Endodermal cell (in vitro differentiated cells): ENCODE data around the gene RPL18A. TPM values are rescaled to one million over a fixed set of nuclear protein-coding genes. Genes with fewer than 3 reads are reported as not detected.
A peak's percentile ranks its signal among the peaks of the same experiment; 100 is the strongest.

Experiments used
- DNase-seq: peaks from one replicate; pipeline ENCODE4 v3.0.0-alpha.2; 2017
- H3K27ac ChIP-seq: 2 replicates; pipeline ENCODE4 v1.5.1; 2013; ENCODE audit warnings: mild to moderate bottlenecking, low read depth, low read length, moderate library complexity
- H3K27me3 ChIP-seq: 2 replicates; pipeline ENCODE4 v1.6.1; 2013; ENCODE audit warnings: mild to moderate bottlenecking, low read length, moderate library complexity; ENCODE audit not compliant: insufficient read depth, control insufficient read depth, poor library complexity, severe bottlenecking
- H3K36me3 ChIP-seq: 2 replicates; pipeline ENCODE4 v1.7.0; 2013; ENCODE audit warnings: mild to moderate bottlenecking, low read length, moderate library complexity; ENCODE audit not compliant: control insufficient read depth, insufficient read depth
- H3K4me1 ChIP-seq: one replicate; pipeline ENCODE4 v1.7.0; 2013; ENCODE audit warnings: low read length; ENCODE audit not compliant: control insufficient read depth, insufficient read depth
- H3K4me3 ChIP-seq: 2 replicates; pipeline ENCODE4 v1.5.1; 2013; ENCODE audit warnings: mild to moderate bottlenecking, low read length, moderate library complexity
- H3K9ac ChIP-seq: 2 replicates; pipeline ENCODE4 v1.6.1; 2013; ENCODE audit warnings: mild to moderate bottlenecking, low read length, moderate library complexity; ENCODE audit not compliant: poor library complexity, severe bottlenecking; ENCODE audit errors: extremely low read depth
- H3K9me3 ChIP-seq: 2 replicates; pipeline ENCODE4 v1.6.1; 2013; ENCODE audit warnings: mild to moderate bottlenecking, low read length, moderate library complexity; ENCODE audit not compliant: control insufficient read depth
- H3K27ac Mint-ChIP-seq: 2 replicates; pipeline ENCODE4 v1.8.0; 2020; ENCODE audit warnings: mixed read lengths
- H3K27me3 Mint-ChIP-seq: 2 replicates; pipeline ENCODE4 v1.8.0; 2021; ENCODE audit warnings: mild to moderate bottlenecking, mixed read lengths; ENCODE audit not compliant: insufficient read depth
- H3K36me3 Mint-ChIP-seq: 2 replicates; pipeline ENCODE4 v1.8.0; 2020; ENCODE audit warnings: low read depth, mixed read lengths
- H3K4me1 Mint-ChIP-seq: 2 replicates; pipeline ENCODE4 v1.8.0; 2020; ENCODE audit warnings: mixed read lengths
- H3K4me3 Mint-ChIP-seq: 2 replicates; pipeline ENCODE4 v1.8.0; 2020; ENCODE audit warnings: mild to moderate bottlenecking, moderate library complexity, mixed read lengths
- H3K9me3 Mint-ChIP-seq: 2 replicates; pipeline ENCODE4 v1.8.0; 2020; ENCODE audit warnings: mild to moderate bottlenecking, mixed read lengths
- WGBS, 2 experiments: methylation state at CpG; one replicate each; pipeline versions ENCODE4 v1.1.5 to v1.1.7; 2013; ENCODE audit warnings: missing lambda C conversion rate in 2 of 2, mixed read lengths in 1 of 2; ENCODE audit not compliant: insufficient coverage in 1 of 2, insufficient read length in 1 of 2; 5-methylcytosine and 5-hydroxymethylcytosine counted together
- total RNA-seq, 2 donors: library from RNA; stranded (reverse); fragmentation: NEBNext Ultra II Directional in 1 of 2; extraction: Animal tissue kit (Norgen Biotek cat#: 25700) in 1 of 2; gene quantifications; 2 replicates in 1 of 2; 3 replicates in 1 of 2; pipeline ENCODE4 v1.2.1, GENCODE V29; 2021
- TF ChIP-seq, protein P1 (sequence below): fragments of 200-600 bp; sonication (generic); conservative IDR thresholded peaks from 2 replicates; pipeline ENCODE4 v1.5.0; 2021; ENCODE audit warnings: antibody characterized with exemption, mild to moderate bottlenecking

The RPL18A gene
- total RNA-seq, 2 donors from 2014 or later = 1,886 to 2,166 TPM

DNA sequence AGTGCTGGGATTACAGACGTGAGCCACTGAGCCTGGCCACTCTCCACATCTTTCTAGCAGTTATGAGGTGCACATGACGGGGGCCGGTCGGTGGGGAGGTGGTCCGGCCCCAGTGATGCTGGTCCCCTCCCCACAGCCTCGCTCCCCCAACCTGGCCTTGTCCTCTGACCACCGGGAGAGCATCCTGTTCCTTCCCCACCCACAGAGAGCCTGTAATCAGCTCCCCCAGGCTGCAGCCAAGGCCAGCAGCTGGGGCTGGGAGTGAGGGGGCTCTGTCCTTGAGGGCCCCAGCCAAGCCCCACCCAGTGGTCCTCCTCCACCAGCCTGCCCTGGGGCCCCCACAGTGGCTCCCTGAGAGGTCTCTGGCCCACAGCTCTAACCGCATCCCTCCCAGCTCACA lies 35.4 kb upstream of the RPL18A start:
- Histone ChIP-seq H3K27ac (no peak overlapping the region), H3K4me1 (no peaks in the 10 kb centered on the region), H3K36me3 (no peaks in the 10 kb centered on the region), H3K9ac (no peak overlapping the region), H3K27me3 (no peaks in the 10 kb centered on the region), H3K4me3 (no peak overlapping the region), H3K9me3 (no peaks in the 10 kb centered on the region)
- TF ChIP-seq, protein P1, sequence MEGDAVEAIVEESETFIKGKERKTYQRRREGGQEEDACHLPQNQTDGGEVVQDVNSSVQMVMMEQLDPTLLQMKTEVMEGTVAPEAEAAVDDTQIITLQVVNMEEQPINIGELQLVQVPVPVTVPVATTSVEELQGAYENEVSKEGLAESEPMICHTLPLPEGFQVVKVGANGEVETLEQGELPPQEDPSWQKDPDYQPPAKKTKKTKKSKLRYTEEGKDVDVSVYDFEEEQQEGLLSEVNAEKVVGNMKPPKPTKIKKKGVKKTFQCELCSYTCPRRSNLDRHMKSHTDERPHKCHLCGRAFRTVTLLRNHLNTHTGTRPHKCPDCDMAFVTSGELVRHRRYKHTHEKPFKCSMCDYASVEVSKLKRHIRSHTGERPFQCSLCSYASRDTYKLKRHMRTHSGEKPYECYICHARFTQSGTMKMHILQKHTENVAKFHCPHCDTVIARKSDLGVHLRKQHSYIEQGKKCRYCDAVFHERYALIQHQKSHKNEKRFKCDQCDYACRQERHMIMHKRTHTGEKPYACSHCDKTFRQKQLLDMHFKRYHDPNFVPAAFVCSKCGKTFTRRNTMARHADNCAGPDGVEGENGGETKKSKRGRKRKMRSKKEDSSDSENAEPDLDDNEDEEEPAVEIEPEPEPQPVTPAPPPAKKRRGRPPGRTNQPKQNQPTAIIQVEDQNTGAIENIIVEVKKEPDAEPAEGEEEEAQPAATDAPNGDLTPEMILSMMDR = no peak
- Mint-ChIP-seq H3K4me1 (no peaks in the 10 kb centered on the region), H3K9me3 (no peaks in the 10 kb centered on the region), H3K36me3 (no peaks in the 10 kb centered on the region), H3K27ac (no peak overlapping the region), H3K4me3 (no peak overlapping the region), H3K27me3 (no peaks in the 10 kb centered on the region)
- no peak for DNase-seq
- WGBS, 2 experiments = 78 to 83% methylated on average over 4 to 8 of the region's 8 CpGs

DNA sequence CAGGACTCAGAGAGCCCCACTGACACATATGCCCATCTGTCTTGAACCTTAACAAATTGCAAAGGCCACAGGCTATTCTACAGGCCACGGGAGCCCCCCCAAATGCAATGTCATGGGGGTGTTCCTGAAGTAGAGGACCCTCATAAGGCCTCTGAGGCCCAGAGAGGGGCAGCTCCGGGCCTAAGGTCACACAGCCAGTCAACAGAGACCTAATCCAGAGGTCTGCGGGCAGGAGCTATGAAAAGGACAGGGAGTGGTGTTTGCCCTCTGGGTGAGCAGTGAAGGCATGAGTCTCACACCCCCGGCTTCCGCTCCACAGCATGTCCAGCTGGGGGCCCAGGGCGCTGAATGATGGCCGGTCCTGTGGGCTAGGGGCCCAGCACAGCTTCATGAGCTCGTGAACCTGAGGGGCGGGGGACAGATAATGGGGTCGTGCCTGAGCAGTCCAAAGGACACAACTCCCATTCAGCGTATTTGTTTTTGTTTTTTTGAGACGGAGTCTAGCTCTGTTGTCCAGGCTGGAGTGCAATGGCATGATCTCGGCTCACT lies 33.1 kb upstream of the RPL18A start:
- H3K27ac Mint-ChIP-seq = no peak overlapping the region
- Histone ChIP-seq H3K36me3 (no peaks in the 10 kb centered on the region), H3K27me3 (peaks cover 4% of the 10 kb centered on the region), H3K9me3 (no peaks in the 10 kb centered on the region), H3K4me1 (no peaks in the 10 kb centered on the region), H3K27ac (no peak overlapping the region), H3K9ac (no peak overlapping the region), H3K4me3 (no peak overlapping the region)
- no peak overlapping the region for H3K4me3 Mint-ChIP-seq
- H3K27me3 Mint-ChIP-seq = peaks cover 8% of the 10 kb centered on the region
- no peaks in the 10 kb centered on the region for H3K9me3 Mint-ChIP-seq
- peaks cover 3% of the 10 kb centered on the region for H3K4me1 Mint-ChIP-seq
- TF ChIP-seq, protein P1 = no peak
- DNase-seq = no peak
- 87 to 94% methylated on average over 13 of the region's 13 CpGs for WGBS, 2 experiments
- no peaks in the 10 kb centered on the region for H3K36me3 Mint-ChIP-seq

DNA sequence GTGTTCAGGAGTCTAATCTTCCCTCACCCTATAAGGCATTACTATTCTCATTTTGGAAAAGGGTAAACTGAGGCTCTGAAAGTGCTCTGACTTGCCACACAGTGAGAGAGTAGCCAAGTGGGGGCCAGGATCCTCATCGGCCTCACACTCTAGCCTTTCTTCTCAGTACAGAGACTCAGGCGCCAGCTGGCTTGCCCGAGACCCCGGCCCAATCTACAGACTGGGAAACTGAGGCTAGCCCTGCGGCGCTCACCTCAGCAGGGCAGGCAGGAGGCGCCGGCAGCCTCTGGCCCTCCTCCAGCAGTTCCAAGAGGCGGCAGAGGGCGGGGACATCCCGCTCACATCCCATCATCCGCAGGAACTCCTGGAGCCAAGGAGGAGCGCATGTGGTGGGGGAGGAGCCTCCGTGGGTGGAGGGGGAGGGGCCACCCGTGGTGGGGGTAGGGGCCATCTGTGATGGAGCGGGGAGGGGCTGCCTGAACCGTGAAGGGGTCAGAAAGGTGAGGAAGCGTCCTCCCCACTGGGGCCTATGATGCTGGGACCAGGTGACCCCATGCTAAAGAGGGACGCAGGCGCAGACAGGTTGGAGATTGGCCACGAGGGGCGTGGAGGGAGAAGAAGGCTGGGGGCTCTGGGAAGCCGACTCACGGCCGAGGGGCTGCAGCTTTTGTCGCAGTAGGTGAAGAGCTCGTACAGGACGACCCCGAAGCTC lies 29.7 kb upstream of the RPL18A start:
- Mint-ChIP-seq H3K36me3 (no peaks in the 10 kb centered on the region), H3K27ac (peak overlapping the region; percentile 99), H3K4me1 (peaks cover 3% of the 10 kb centered on the region), H3K4me3 (peak overlapping the region; percentile 78), H3K27me3 (peaks cover 26% of the 10 kb centered on the region), H3K9me3 (no peaks in the 10 kb centered on the region)
- Histone ChIP-seq H3K9ac (peak overlapping the region; percentile 59), H3K36me3 (no peaks in the 10 kb centered on the region), H3K27me3 (peaks cover 14% of the 10 kb centered on the region), H3K9me3 (no peaks in the 10 kb centered on the region), H3K27ac (no peak overlapping the region), H3K4me1 (no peaks in the 10 kb centered on the region), H3K4me3 (peak overlapping the region; percentile 89)
- peak; percentile 96 for DNase-seq
- 0 to 4% methylated on average over 5 to 29 of the region's 29 CpGs for WGBS, 2 experiments
- TF ChIP-seq, protein P1 = peak; percentile 14
